Measurements from ENCODE around the gene ARL5C. TPM values are rescaled to one million over a fixed set of nuclear protein-coding genes. Genes with fewer than 3 reads are reported as not detected.

The ARL5C gene, protein sequence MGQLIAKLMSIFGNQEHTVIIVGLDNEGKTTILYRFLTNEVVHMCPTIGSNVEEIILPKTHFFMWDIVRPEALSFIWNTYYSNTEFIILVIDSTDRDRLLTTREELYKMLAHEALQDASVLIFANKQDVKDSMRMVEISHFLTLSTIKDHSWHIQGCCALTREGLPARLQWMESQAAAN
- total RNA-seq = not detected

DNA sequence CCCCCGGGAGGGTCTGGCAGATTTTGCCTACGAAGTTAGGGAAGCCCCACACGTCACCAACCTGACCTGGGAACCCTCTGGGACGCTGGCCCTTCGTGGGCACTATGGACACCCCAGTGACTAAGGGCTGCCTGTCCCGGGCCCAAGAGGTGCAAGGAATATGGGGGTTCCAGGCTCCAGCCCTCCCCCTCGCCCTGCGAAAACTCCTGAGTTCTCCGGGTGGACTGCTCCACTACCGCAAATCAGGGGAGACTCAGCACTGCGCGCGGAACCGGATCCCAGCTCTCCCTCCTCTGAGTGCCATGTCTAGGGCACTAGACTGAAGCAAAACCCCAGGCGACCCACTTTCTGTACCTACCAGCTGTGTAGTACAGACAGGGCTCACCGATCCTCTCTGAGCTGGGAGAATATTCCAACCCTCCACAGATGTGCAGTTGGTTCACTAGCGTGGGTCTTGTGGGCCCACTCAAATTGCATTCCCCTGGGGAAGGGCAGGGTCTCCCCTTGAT, at the start of gene ARL5C:
Gene ARL5C, minus strand, starts transcription at position 321 of the 509 bp plus-strand sequence. CDS start 401 bp downstream, outside the sequence.
- DNase-seq (ENCODE audit: low spot score) = no peak
- Histone ChIP-seq H3K27ac (peak within 1 kb of the TSS; percentile 6 to 54), H3K9me3 (no peaks in the 10 kb centered on the region), H3K36me3 (no peaks in the 10 kb centered on the region), H3K27me3 (no peaks in the 10 kb centered on the region), H3K4me3 (peak within 1 kb of the TSS; percentile 46 to 54), H3K4me1 (peaks cover 0 to 34% of the 10 kb centered on the region in 2 donors)
- TF ChIP-seq, protein P1, sequence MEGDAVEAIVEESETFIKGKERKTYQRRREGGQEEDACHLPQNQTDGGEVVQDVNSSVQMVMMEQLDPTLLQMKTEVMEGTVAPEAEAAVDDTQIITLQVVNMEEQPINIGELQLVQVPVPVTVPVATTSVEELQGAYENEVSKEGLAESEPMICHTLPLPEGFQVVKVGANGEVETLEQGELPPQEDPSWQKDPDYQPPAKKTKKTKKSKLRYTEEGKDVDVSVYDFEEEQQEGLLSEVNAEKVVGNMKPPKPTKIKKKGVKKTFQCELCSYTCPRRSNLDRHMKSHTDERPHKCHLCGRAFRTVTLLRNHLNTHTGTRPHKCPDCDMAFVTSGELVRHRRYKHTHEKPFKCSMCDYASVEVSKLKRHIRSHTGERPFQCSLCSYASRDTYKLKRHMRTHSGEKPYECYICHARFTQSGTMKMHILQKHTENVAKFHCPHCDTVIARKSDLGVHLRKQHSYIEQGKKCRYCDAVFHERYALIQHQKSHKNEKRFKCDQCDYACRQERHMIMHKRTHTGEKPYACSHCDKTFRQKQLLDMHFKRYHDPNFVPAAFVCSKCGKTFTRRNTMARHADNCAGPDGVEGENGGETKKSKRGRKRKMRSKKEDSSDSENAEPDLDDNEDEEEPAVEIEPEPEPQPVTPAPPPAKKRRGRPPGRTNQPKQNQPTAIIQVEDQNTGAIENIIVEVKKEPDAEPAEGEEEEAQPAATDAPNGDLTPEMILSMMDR (IDR thresholded peaks at IDR 0.05) = no peak

DNA sequence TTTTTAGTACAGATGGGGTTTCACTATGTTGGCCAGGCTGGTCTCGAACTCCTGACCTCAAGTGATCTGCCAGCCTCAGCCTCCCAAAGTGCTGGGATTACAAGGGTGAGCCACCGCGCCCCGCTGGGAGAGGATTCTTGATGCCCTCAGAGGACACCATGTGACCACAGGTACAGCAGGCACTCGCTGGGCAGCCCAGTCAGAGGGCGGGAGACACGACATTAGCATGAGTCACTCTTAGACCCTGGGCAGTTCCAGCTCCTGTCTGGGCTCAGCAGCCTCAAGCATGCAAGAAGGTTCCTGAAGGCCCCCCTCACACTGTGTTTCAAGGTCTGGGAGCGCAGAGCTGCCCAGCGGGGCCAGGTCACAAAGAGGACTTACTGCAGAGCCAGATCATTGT, 47.9 kb upstream of the ARL5C start:
- H3K27me3 ChIP-seq = no peaks in the 10 kb centered on the region
- H3K4me3 ChIP-seq = no peak overlapping the region
- H3K36me3 ChIP-seq = no peaks in the 10 kb centered on the region
- TF ChIP-seq, protein P1 (IDR thresholded peaks at IDR 0.05) = no peak
- H3K4me1 ChIP-seq = peaks cover 0 to 25% of the 10 kb centered on the region in 2 donors
- DNase-seq (ENCODE audit: low spot score) = no peak
- no peaks in the 10 kb centered on the region for H3K9me3 ChIP-seq
- H3K27ac ChIP-seq = no peak overlapping the region

GRCh38 chr17:39212841-39213480, 47.0 kb upstream of the ARL5C start:
- Histone ChIP-seq H3K4me1 (peaks cover 0 to 31% of the 10 kb centered on the region in 2 donors), H3K9me3 (no peaks in the 10 kb centered on the region), H3K27me3 (no peaks in the 10 kb centered on the region), H3K27ac (no peak overlapping the region), H3K36me3 (no peaks in the 10 kb centered on the region), H3K4me3 (no peak overlapping the region)
- DNase-seq (ENCODE audit: low spot score) = no peak
- TF ChIP-seq, protein P1 (IDR thresholded peaks at IDR 0.05) = no peak

DNA sequence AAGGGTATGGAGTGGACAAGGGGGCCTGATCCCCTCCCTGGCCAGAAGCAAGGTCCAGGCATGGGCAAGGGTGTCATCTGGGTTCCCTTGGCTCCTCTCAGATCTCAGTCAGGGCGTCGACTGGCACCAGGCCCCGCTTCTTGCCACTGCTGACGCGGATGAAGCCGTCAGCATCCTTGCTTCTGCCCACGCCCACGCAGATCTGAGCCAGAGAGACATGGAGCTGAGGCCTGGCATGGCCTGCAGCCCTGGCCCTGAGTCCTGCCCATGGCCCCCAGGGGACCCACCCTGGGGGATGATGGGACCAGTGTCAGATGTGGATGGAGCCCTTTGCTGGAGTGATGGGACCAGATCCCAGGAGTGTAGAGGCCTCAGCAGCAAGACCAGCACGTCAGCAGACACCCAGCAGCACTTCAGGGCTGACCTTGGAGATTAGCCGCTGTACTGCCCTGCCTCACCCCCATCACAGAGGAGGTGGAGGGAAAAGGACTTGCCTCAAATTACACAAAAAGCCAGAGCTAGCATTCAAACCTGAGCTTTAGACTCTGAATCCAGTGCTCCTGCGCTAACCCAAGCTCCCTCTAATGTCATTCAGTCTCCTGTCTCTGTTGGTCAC, 46.3 kb upstream of the ARL5C start:
- H3K36me3 ChIP-seq = no peaks in the 10 kb centered on the region
- H3K4me3 ChIP-seq = no peak overlapping the region
- H3K27ac ChIP-seq = peak overlapping the region in 1 of 2 donors; percentile 11
- H3K4me1 ChIP-seq = peaks cover 0 to 31% of the 10 kb centered on the region in 2 donors
- no peak for DNase-seq (ENCODE audit: low spot score)
- H3K9me3 ChIP-seq = no peaks in the 10 kb centered on the region
- TF ChIP-seq, protein P1 (IDR thresholded peaks at IDR 0.05) = no peak
- H3K27me3 ChIP-seq = no peaks in the 10 kb centered on the region

DNA sequence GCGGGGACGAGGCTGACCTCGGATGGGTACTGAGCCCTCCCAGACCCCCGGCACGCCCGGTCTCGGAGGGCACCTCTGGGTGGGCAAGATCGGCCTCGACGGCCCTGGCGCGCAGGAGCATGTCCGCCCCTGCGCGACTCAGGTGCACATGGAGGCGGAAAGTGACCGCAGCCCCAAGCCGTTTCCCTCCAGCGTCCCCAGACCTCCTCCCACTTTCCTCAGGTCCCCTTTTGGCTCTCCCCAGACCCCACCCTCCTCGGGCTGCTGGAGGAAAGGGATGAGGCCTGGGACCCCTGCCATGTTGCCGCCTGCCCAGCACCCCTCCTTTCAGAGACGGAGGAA, 44.1 kb upstream of the ARL5C start:
- TF ChIP-seq, protein P1 (IDR thresholded peaks at IDR 0.05) = no peak
- H3K4me1 ChIP-seq = peaks cover 0 to 31% of the 10 kb centered on the region in 2 donors
- H3K9me3 ChIP-seq = no peaks in the 10 kb centered on the region
- no peak for DNase-seq (ENCODE audit: low spot score)
- peaks cover 3% of the 10 kb centered on the region for H3K36me3 ChIP-seq
- H3K27me3 ChIP-seq = no peaks in the 10 kb centered on the region
- H3K27ac ChIP-seq = peak overlapping the region; percentile 58 to 74
- H3K4me3 ChIP-seq = peak overlapping the region; percentile 35 to 47
